Stimulated activated CD8-positive, alpha-beta memory T cell treated with anti-CD3 and anti-CD28 coated beads, Interleukin-7, amount 100 ng/mL, for 24 hours (primary cell): ENCODE measurements around the gene CDK16.

ENCODE experiments used
- DNase-seq: peaks from one replicate; pipeline ENCODE4 v3.0.0-alpha.2; 2020; ENCODE audit warnings: low read depth

CDK16 gene

GRCh38 chrX:47186096-47186740 lies 32.3 kb upstream of the CDK16 start:
- no peak for DNase-seq

DNA sequence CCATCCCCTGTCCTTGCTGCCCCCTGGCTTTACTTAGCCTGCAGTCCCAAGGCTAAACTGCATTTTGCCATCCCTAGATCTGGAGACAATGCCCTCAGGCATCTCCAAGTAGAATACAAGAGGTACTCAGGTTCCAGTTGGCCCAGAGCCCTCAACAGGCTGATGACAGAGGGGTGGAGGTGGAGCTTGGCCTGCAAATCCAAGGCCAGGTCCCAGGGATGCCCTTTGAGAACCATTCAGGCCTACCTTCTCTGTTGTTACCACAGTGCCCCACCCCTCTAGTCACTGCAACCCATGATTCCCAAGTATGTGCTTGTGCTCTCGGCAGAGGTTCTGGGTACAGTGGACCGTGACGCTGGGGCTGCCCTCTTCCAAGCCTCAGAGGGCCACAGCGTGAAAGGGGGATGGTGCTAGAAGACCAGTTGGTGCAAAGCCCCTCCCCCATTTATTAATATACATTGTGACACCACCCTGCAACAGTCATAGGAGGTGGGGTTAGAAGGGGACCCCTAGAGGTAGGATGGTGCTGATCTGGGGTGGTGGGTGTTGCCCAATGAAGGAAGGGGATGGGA lies 31.3 kb upstream of the CDK16 start:
- DNase-seq = no peak

DNA sequence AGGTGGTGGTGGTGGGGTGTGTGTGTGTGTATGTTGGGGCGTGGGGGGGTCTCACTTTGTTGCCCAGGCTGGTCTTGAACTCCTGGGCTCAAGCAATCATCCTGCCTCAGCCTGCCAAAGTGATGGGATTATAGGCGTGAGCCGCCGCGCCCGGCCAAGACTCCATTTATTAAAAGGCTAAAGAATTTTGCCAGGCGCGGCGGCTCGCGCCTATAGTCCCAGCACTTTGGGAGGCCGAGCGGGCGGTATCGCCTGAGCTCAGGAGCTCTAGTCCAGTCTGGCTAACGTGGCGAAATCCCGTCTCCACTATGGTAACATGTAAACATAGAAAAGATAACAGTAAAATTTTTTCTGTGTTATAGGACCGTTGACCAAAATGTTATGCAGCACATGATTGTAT lies 28.6 kb upstream of the CDK16 start:
- DNase-seq = no peak

DNA sequence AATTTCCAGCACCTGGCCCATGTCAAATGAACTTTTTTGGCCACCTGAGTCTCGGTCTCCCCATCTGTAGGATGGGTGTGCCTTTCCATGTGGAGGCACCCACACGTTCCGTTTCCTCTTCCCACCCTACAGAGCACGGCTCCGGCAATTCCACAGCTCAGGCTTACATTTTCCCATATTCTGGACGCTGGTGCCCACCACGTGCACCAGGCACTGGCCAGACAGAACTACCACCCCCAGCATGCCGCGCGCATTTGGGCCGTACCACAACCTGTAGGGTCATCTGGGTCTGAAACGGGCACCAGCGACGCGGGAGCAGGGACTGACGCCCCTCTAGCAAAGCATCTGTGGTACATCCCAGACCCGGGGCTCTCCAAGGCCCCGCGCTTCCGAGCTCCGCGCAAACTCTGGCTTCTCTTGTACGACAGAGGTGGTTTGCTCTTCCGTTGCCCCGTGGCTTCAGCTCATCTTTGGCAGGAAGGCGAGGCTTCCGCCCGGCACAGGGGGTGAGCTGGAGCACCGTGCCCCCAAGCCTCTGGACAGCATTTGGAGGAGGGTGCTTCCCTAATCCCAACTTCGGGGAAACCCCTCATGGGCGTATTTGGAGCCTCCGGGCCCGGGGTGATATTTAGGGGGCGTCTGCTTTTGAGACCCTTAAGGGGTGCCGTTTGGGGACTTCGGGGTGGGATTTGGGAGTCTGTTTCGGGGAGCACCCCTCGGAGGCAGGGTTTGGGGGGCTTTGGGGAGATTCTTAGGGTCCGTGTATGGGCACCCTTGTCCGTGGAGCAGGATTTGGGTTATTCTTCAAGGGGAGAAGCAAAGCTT lies 27.8 kb upstream of the CDK16 start:
- peak; percentile 63 for DNase-seq

DNA sequence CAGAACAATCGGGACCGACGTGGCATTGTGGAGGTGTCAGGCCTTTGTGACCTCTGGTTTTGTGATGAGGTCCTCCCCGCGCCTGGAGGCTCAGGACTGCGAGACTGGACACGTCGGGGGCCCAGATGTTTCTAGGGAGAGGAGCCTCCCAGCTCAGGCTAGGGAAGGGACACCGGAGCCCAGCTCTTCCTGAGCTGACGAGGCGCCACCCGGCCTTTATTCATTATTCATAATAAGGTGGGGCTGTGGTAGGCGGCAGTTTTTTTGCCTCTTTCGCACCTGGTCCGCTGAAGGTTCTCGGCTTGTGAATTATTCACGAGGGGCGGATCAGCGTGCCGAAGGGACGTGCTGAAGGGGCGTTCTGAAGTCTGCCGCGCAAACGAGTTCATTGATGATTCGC lies 27.1 kb upstream of the CDK16 start:
- DNase-seq = peak; percentile 21

- DNase-seq = no peak
Measured at GRCh38 chrX:47191806-47192401, 26.6 kb upstream of the CDK16 start.

GRCh38 chrX:47193475-47194193 lies 24.8 kb upstream of the CDK16 start, which contains the start of gene UBA1:
Gene UBA1, plus strand, starts transcription at chrX:47193829. Its CDS starts 4,974 bp downstream, at chrX:47198803.
- peak; percentile 79 for DNase-seq

DNA sequence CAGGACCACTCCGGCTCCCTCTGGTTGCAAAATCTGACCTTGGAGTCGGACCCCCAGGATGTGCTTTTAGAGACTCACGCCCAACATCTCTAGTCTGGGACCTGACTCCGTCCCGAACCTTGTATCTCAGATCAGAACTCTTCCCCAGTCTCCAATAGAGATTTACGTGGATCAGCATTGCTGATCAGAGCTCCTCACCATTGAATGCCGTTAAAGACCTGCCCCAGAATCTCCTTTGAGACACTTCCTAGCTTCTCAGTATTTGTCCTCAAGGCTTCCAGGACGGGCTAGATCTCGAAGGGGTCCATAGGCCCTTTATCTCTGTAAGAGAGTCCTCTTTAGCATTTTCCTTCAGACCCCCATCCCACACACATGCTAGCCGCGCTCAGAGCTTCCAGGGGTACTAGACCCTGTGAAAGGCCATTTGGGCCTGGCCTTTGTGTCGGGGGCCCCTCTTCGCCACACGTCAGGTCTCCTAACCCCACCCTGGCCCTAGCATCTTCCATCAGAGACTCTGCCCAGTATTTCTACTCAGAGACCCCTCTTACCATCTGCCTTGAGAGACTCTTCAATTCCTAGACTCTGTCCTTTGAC lies 24.2 kb upstream of the CDK16 start:
- DNase-seq = no peak

DNA sequence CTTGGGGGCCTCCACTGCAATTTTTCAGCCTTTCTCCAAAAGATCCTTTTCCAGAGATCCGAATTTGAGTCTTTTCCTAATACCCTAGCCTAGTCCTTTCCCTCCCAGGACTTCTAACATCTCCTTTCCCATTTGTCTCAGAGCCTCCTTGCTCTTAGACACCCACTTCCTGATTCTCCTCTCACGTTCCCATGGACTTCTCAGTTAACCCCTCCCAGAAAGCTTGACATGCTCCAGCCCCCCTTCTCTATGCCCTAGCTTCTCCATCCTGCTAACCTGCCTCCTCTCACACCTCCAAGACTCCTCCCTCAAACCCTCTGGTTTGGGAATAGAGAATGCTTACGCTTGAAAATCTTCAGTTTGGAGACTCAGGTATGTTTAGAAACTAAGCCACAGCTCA lies 22.4 kb upstream of the CDK16 start:
- DNase-seq = no peak

GRCh38 chrX:47197526-47197925 lies 21.0 kb upstream of the CDK16 start:
- no peak for DNase-seq

GRCh38 chrX:47198026-47198686 lies 20.3 kb upstream of the CDK16 start:
- no peak for DNase-seq

GRCh38 chrX:47198687-47199080 lies 19.8 kb upstream of the CDK16 start:
- no peak for DNase-seq

DNA sequence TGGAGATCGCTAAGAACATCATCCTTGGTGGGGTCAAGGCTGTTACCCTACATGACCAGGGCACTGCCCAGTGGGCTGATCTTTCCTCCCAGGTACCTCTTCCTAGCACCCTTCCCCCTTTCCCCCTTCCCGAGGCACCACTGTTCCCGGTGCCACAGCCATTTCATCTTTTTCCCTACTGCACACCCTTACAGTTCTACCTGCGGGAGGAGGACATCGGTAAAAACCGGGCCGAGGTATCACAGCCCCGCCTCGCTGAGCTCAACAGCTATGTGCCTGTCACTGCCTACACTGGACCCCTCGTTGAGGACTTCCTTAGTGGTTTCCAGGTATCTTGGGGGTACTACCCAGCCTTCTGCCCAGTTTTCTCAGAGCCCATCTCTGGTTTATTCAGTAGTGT lies 19.2 kb upstream of the CDK16 start:
- no peak for DNase-seq

DNA sequence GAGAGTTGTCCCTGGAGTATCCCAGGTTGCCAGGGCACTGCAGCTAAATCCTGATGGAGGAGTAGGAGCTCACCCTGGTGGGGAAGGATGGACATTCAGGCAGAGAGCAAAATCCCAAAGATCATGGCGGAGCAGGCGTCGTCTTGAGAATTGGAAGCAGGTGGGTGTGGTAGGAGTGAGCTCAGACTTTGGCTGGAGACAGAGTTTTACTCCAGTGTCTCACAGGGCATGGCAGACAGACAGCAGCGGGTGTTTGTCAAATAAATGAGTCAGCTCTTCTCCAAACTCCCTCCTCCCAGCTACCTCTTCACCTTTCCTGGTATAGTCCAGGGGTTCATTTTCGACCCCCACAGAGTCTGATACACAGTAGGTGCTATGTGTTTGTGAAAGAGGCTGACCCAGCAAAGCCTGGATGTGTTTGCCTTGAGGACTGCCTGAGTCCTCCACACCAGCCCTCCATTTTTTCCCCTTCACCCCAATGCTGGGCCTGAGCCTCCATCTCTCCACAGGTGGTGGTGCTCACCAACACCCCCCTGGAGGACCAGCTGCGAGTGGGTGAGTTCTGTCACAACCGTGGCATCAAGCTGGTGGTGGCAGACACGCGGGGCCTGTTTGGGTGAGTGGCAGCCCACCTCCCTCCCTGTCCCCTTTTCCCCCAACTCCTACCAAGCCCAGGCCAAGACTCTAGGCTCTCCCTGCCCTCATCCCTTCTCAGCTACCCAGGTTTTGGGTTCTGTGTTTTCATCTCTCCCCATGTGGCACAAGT lies 17.9 kb upstream of the CDK16 start:
- no peak for DNase-seq

- no peak for DNase-seq
Measured at GRCh38 chrX:47201345-47201944, 17.0 kb upstream of the CDK16 start.

GRCh38 chrX:47202316-47202715 lies 16.2 kb upstream of the CDK16 start:
- no peak for DNase-seq

GRCh38 chrX:47202877-47203276 lies 15.6 kb upstream of the CDK16 start:
- no peak for DNase-seq

DNA sequence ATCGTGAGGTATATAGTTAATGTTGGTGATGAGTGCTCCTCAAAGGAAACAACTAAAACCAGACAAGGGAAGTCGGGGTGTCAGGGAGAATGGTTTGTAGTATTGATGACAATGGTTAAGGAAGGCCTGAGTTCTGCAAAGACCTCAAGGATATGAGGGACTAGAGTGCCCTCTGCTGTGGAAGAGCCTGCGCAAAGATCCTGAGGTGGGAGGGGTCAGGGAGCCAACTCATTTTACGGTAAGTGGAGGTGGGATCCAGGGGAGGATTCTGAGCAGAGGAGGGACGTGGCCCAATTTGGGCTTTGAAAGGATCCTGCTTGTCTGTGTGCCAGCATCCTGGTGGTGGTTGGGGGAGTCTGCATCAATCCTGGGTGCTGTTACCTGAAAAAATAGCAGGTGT lies 13.5 kb upstream of the CDK16 start:
- DNase-seq = no peak

- no peak for DNase-seq
Measured at GRCh38 chrX:47206316-47206715, 12.2 kb upstream of the CDK16 start.

- no peak for DNase-seq
Measured at GRCh38 chrX:47208108-47208507, 10.4 kb upstream of the CDK16 start.
